Measurements from ENCODE around the gene NIPAL3. TPM values are rescaled to one million over a fixed set of nuclear protein-coding genes. Genes with fewer than 3 reads are reported as not detected.
A peak's percentile ranks its signal among the peaks of the same experiment; 100 is the strongest.

Gene NIPAL3
- total and polyA plus RNA-seq, 8 donors = 13.8 to 41.1 (median 14.5) TPM

DNA sequence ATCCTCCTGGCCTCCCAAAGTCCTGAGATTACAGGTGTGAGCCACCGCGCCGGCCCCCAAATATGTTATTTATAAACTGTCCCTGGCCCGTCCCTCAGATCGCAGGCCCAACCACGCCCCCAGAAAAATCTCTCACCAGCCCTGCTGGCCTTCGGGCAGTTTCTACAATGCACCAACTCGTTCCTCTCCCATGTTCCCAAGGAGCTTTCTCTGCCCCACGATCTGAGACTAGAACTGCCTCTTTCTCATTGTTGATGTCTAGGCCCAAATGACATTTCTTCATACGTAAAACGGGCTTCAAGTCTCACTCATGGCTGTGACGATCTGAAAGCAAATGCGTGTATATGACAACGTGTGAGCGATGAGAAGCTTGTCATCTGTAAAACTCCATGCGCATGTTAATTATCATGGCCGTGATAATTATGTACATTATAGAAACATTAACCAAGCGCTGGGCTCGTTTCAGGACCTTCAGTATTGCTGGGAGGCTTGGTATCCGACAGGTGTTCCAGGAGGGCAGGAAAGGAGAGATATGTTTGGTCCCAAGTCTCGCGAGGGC, 748 bp upstream of the NIPAL3 start:
- H3K4me1 ChIP-seq = peaks cover 21 to 60% of the 10 kb centered on the region in 2 donors
- ATAC-seq (peak; percentile 0), DNase-seq (no peak)
- H3K36me3 ChIP-seq = no peaks in the 10 kb centered on the region
- no peaks in the 10 kb centered on the region for H3K27me3 ChIP-seq
- H3K4me3 ChIP-seq = peak overlapping the region; percentile 52 to 82
- TF ChIP-seq, protein P1, sequence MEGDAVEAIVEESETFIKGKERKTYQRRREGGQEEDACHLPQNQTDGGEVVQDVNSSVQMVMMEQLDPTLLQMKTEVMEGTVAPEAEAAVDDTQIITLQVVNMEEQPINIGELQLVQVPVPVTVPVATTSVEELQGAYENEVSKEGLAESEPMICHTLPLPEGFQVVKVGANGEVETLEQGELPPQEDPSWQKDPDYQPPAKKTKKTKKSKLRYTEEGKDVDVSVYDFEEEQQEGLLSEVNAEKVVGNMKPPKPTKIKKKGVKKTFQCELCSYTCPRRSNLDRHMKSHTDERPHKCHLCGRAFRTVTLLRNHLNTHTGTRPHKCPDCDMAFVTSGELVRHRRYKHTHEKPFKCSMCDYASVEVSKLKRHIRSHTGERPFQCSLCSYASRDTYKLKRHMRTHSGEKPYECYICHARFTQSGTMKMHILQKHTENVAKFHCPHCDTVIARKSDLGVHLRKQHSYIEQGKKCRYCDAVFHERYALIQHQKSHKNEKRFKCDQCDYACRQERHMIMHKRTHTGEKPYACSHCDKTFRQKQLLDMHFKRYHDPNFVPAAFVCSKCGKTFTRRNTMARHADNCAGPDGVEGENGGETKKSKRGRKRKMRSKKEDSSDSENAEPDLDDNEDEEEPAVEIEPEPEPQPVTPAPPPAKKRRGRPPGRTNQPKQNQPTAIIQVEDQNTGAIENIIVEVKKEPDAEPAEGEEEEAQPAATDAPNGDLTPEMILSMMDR (IDR thresholded peaks at IDR 0.05) = no peak
- intact Hi-C loops (cut with DNase I) = no loop called here
- no peaks in the 10 kb centered on the region for H3K9me3 ChIP-seq
- H3K27ac ChIP-seq = peak overlapping the region; percentile 46 to 74

DNA sequence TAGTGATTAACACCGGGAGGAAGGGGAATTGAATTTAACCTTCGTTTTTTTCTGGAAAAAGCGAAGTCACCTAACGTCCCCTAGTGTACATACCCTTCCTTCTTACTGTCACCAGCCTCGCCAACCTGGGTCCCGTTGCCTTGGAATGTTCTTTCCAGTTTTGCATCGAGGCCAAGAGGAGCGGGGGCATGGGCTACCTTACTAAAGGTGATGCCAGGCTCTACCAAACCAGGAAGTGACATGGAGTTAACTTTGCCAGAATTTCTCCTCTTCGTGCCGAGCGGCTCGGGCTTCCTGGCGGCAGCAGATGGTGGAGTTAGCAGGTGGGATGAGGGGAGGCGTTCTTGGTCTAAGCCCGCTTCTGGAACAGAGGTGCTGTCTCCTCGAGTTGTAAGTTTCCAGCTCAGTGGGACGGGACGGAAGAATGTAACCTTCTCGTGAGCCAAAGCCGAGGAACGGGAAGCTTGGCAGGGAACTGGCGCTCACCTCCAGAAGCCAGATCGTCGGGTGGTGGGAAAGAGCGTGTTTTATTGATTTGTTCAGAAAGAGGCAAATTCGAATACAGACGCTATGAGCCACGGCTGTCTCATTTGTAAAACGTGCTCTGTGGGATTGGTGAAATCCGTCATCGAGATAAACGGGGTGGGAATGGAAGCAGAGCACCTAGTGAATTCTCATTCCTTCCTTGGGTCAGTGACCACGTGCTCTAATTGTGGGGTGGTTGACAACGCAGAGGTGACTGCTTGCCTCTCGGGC, 486 bp downstream of the NIPAL3 start:
- Histone ChIP-seq H3K4me1 (peaks cover 21 to 73% of the 10 kb centered on the region in 2 donors), H3K27me3 (no peaks in the 10 kb centered on the region), H3K4me3 (peak overlapping the region; percentile 52 to 82), H3K27ac (peak overlapping the region; percentile 62 to 74), H3K36me3 (peaks cover 0 to 3% of the 10 kb centered on the region in 2 donors), H3K9me3 (no peaks in the 10 kb centered on the region)
- ATAC-seq = peak; percentile 2
- intact Hi-C loops (cut with DNase I) = no loop called here
- DNase-seq = peak in 1 of 4 donors; percentile 35
- TF ChIP-seq, protein P1 (IDR thresholded peaks at IDR 0.05) = no peak

DNA sequence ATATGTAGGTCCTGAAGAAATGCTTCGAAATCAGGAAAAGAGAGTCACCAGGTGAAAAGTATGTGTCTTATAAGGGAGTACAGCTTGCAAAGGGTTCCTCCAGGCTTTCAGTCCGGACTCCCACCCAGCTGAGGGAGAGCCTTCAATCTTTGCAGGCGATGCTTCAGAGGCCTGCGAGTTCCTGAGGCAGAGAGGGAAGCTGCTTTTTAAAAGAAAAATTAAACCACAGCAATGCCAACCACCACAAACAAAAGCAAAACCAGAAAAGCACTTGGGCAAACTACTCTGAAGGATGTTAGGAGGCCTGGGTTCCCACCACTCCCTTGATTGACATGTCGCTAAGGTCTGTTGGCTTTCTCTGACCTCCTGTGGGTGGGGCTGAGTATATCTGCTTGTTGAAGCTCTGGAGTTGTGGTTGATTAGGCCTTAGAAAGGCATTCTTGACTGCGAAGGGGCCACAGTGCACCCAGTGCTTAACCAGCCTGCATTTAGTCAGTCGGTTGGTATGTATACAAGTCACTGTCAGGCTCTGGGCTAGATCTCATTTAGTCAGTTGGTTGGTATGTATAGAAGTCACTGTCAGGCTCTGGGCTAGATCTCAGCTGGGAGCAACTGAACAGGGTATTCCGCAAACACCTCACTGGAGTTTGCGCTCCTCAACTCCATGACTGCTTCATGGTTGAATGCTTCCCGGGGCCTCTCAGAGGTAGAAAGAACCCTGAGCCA, 1.2 kb downstream of the NIPAL3 start:
- intact Hi-C loops (cut with DNase I) = no loop called here

DNA sequence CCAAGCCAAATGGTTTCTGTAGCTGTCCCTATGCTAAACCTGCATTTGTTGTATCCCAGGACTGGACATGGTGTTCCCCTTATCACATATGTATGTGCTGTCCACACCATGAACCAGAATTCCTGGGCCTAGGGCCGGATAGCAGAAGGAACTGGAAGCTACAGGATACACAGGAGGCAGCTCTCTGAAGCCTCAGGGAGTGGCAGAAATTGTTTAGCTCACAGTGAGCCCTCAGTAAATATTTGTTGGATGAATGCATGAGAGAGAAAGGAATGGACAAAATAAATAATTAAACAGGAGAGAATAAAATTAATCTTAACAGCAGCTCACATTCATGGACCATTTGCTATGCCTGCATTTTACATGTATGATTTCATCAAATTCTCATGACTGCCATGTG, 2.1 kb downstream of the NIPAL3 start:
- H3K9me3 ChIP-seq = no peaks in the 10 kb centered on the region
- peak overlapping the region; percentile 55 to 63 for H3K27ac ChIP-seq
- no peaks in the 10 kb centered on the region for H3K27me3 ChIP-seq
- ATAC-seq = no peak
- intact Hi-C loops (cut with DNase I) = no loop called here
- TF ChIP-seq, protein P1 (IDR thresholded peaks at IDR 0.05) = no peak
- no peak overlapping the region for H3K4me3 ChIP-seq
- H3K36me3 ChIP-seq = peaks cover 0 to 19% of the 10 kb centered on the region in 2 donors
- peaks cover 21 to 73% of the 10 kb centered on the region in 2 donors for H3K4me1 ChIP-seq
- no peak for DNase-seq

More for the DNA sequence above, 1.2 kb downstream of the NIPAL3 start:
- H3K27ac ChIP-seq = peak overlapping the region; percentile 62 to 74
- TF ChIP-seq, protein P1 (IDR thresholded peaks at IDR 0.05) = no peak
- DNase-seq = peak in 1 of 4 donors; percentile 39
- no peaks in the 10 kb centered on the region for H3K9me3 ChIP-seq
- H3K4me1 ChIP-seq = peaks cover 21 to 76% of the 10 kb centered on the region in 2 donors
- peak; percentile 21 for ATAC-seq
- peaks cover 0 to 11% of the 10 kb centered on the region in 2 donors for H3K36me3 ChIP-seq
- peak overlapping the region; percentile 52 to 82 for H3K4me3 ChIP-seq
- no peaks in the 10 kb centered on the region for H3K27me3 ChIP-seq

All from left lung (tissue), 10 donors.